CD4-positive, alpha-beta T cell treated with Interferon gamma for 1 hour (primary cell): ENCODE measurements around the gene PBX1.

ENCODE experiments used
- DNase-seq: peaks from one replicate; pipeline ENCODE4 v3.0.0-alpha.2; 2020

PBX1 gene

GRCh38 chr1:164790081-164790480, 231.1 kb downstream of the PBX1 start:
- DNase-seq = no peak

- DNase-seq = no peak
Measured at GRCh38 chr1:164792410-164793004, 233.5 kb downstream of the PBX1 start.

DNA sequence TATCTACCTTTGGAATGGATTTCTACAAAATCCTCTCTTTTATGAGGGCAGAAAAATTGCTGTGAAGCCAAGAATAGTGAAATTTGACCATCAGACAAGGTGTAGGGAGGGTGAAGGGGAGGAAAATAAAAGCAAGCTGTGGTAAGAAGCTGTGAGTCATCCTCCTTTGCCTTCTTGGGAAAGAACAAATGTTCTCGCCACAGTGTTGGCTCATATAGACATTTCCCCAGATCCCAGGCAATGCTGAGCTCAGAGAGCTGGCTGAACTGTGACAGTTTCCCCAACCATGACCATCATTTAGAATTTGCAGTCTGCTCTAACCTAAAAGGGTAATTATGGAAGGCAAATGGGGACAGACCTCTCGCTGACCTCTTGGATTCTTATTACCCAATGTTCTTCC, 235.4 kb downstream of the PBX1 start:
- no peak for DNase-seq

GRCh38 chr1:164796916-164797315, 237.9 kb downstream of the PBX1 start:
- DNase-seq = no peak

- DNase-seq = no peak
Measured at GRCh38 chr1:164801246-164801731, 242.3 kb downstream of the PBX1 start.

- no peak for DNase-seq
Measured at GRCh38 chr1:164801791-164802502, 243.0 kb downstream of the PBX1 start.

DNA sequence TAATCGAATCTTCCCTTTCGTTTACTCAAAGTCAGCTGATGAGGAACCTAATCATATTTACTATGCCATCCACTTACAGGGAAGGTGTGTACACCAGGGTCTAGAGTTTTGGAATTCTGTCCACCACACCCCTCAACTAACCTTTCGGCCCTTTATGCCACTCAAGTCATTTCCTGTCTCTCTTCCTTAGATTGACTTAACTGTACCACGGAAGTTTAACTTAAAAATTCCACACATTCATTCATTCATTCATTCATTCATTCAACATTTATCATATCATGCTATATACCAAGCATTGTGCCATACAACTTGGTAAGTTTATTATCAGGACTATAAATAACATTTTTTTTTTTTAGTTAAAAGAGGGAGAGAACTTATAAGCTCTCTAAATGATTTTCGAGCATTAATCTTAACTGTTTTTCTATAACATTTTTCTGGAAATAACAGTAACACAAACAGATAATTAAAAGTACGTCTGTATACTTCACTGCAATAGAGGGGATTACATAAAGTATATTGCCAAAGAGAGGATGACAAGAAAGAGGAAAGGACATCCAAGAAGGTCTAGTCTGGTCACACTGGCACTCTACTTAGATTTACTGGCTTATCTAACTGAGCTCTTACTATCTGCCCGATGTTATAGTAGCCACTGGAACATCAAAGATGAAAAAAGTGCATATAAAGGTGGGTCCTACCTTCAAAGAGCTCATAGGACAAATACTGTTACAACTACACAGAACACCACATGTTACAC, 243.7 kb downstream of the PBX1 start:
- DNase-seq = no peak

DNA sequence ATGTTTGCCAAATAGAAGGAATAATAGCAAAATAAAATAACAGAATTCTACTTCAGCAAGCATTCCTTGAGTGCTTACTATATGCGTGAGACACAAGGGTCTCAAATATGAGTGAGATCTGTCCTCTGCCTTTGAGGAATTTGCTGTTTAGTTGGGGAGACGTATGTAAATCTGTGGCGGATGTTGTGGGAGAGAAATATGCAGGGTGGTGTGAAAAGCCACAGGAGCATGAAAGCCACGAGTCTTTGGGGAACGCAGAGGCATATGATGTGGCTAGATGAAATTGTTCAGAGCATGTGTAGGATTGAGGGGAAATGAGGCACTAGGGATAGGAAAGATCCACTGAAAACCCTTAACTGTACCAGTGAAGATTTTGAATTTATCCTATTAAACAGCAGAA, 244.4 kb downstream of the PBX1 start:
- DNase-seq = no peak

DNA sequence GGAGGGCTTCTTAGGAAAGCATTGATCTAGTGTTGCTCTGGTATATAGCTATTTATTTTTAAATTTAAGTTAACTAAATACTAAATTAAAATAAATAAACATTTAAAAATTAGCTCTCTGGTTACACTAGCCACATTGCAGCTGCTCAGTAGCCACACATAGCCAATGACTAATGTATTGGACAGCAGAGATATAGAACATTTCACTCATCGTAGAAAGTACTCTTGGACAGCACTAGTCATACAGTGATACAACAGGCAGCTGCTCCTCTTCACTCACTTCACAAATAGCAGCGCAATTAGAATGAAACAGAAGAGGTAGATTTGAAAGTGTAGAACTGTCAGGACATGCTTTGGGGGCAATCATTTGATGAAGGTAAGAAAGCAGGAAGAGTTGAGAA, 245.4 kb downstream of the PBX1 start:
- no peak for DNase-seq

GRCh38 chr1:164805399-164805798, 246.4 kb downstream of the PBX1 start:
- no peak for DNase-seq

- no peak for DNase-seq
Measured at GRCh38 chr1:164806531-164806930, 247.5 kb downstream of the PBX1 start.

GRCh38 chr1:164813776-164814175, 254.8 kb downstream of the PBX1 start:
- no peak for DNase-seq

GRCh38 chr1:164821648-164822047, 262.7 kb downstream of the PBX1 start:
- no peak for DNase-seq

GRCh38 chr1:164823486-164824279, 264.7 kb downstream of the PBX1 start:
- no peak for DNase-seq

- no peak for DNase-seq
Measured at GRCh38 chr1:164824542-164824941, 265.6 kb downstream of the PBX1 start.

DNA sequence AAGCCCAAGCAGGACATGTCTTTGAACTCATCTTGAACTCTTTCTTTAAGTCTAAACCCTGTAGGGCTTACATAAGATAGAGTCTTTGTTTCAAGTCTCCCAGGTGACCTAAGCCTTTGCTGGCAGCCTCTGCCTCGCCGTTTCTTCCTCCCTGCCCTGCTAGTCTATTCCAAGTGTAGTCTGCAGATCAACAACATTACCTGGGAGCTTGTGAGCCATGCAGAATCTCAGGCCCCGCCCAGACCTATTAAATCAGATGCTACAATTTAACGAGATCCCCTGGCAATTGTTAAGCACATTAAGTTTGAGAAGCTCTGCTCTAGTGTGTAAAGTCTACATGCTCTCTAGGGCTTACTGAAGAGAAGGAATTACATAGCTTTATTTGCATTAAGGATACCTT, 271.6 kb downstream of the PBX1 start:
- no peak for DNase-seq

DNA sequence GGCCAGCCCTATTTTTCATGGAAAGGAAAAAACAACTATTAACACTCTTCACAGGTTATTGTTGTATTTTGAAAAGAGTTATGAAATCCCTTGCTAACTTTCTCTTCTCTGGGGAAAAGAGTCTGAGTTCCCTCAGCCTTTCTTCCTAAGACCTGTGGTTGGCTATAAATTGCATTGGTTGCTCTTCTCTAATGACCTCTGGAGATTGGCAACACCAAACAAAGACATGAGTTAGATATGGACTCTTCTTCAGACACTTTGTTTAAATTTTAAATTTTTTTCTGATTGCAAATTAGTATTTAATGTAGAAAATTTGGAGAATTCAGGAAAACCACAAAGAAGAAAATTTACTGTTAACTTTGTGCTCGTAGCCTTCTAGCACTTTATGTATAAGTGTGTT, 275.7 kb downstream of the PBX1 start:
- DNase-seq = no peak

DNA sequence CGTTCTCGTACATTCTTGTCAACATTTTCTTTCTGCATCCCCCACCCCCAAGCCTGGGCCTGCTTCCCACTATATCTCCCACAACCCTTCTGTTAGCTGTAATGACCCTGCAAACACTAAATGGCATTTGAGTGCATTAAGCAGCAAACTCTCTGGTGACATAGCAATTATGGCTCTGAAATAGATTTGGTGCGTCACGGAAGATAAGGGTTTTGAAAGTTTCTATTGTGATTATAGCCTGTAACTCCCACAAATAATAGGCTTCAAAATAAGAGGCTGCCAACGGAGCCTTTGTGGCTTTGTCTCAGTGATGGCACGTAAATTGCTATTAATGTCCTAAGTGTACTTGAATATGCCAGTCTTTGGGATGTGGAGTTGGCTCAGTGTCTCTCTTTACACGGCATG, 277.6 kb downstream of the PBX1 start:
- no peak for DNase-seq

- no peak for DNase-seq
Measured at GRCh38 chr1:164838786-164839185, 279.8 kb downstream of the PBX1 start.

GRCh38 chr1:164840936-164841335, 282.0 kb downstream of the PBX1 start:
- DNase-seq = no peak

DNA sequence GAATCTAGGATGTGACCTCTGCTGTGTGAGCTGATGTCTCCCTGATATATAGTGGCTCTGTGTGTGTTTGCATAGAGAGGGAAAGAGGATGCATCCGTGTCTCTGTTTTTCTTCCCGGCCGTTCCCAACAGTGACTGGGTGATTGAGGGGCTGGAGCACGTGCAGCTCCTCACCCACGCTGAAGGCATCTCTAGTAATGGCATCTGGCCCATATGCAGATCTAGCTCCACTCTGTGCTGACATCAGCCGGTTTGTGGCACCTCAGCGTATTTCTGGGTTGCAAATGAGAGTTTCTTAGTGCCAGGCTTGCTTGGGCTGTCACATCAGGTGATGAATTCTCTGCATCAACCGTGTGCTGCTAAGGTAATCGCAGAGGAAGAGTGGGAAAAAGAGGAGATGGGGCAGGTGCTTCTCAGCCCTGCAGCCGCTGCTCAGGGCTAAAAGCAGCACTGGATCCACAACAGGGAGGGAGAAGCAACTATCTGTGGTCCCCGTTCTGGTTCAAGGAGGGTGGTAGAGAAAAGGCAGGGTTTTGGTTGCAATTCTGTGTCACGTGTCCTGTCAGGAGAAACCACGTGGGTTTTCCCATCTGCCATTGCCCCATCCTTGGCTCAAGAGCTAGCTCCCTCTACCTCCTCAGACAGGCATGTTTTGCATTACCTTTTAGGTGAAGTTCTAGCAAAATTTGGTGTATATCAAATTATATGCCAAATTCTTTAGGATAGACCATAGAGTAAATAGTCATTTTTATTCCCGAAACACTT, 282.9 kb downstream of the PBX1 start:
- no peak for DNase-seq

GRCh38 chr1:164842870-164843269, 283.9 kb downstream of the PBX1 start:
- no peak for DNase-seq
